Measurements from ENCODE around the gene ZNRF1. TPM values are rescaled to one million over a fixed set of nuclear protein-coding genes. Genes with fewer than 3 reads are reported as not detected.

The ZNRF1 gene
- polyA plus RNA-seq, 4 donors, result 5.8 to 10.1 (median 8.0) TPM

- no peaks in the 10 kb centered on the region for H3K4me1 ChIP-seq (ENCODE audit: control insufficient read depth in 3 of 3, insufficient read depth in 2 of 3, low read depth in 1 of 3, low read length in 2 of 3)
- peaks cover 0 to 10% of the 10 kb centered on the region in 2 donors for H3K9me3 ChIP-seq (ENCODE audit: control insufficient read depth in 2 of 2, insufficient read depth in 1 of 2, low read depth in 1 of 2, low read length in 1 of 2)
- no peak overlapping the region for H3K4me3 ChIP-seq (ENCODE audit: low read depth in 1 of 3, low read length in 3 of 3)
- no peak overlapping the region for H3K27ac ChIP-seq (ENCODE audit: low read depth in 1 of 3, low read length in 2 of 3)
- no peak for FAIRE-seq
- H3K36me3 ChIP-seq (ENCODE audit: control insufficient read depth in 3 of 3, insufficient read depth in 2 of 3, low read depth in 1 of 3, low read length in 3 of 3), result no peaks in the 10 kb centered on the region
- 69 to 76% (median 73%) methylated on average over 6 of the region's 6 CpGs for WGBS, 3 donors
- H3K27me3 ChIP-seq (ENCODE audit: control insufficient read depth in 3 of 3, insufficient read depth in 3 of 3, low read length in 3 of 3), result no peaks in the 10 kb centered on the region
- DNase-seq, result no peak
Measured at GRCh38 chr16:75143941-75144340, 145.1 kb downstream of the ZNRF1 start.

GRCh38 chr16:75147968-75148310 lies 149.1 kb downstream of the ZNRF1 start:
- DNase-seq (no peak), FAIRE-seq (no peak)
- Histone ChIP-seq H3K27ac (ENCODE audit: low read depth in 1 of 3, low read length in 2 of 3) (peak overlapping the region in 1 of 3 donors; percentile 93), H3K27me3 (ENCODE audit: control insufficient read depth in 3 of 3, insufficient read depth in 3 of 3, low read length in 3 of 3) (no peaks in the 10 kb centered on the region), H3K4me3 (ENCODE audit: low read depth in 1 of 3, low read length in 3 of 3) (peak overlapping the region in 2 of 3 donors; percentile 91 to 99), H3K36me3 (ENCODE audit: control insufficient read depth in 3 of 3, insufficient read depth in 2 of 3, low read depth in 1 of 3, low read length in 3 of 3) (peaks cover 0 to 8% (median 0%) of the 10 kb centered on the region in 3 donors), H3K9me3 (ENCODE audit: control insufficient read depth in 2 of 2, insufficient read depth in 1 of 2, low read depth in 1 of 2, low read length in 1 of 2) (peaks cover 0 to 19% of the 10 kb centered on the region in 2 donors), H3K4me1 (ENCODE audit: control insufficient read depth in 3 of 3, insufficient read depth in 2 of 3, low read depth in 1 of 3, low read length in 2 of 3) (no peaks in the 10 kb centered on the region)
- 22 to 49% (median 37%) methylated on average over 3 of the region's 3 CpGs for WGBS, 3 donors

- Histone ChIP-seq H3K27ac (ENCODE audit: low read depth in 1 of 3, low read length in 2 of 3) (peak within 1 kb of the TSS; percentile 74 to 98 (median 93)), H3K27me3 (ENCODE audit: control insufficient read depth in 3 of 3, insufficient read depth in 3 of 3, low read length in 3 of 3) (no peaks in the 10 kb centered on the region), H3K9me3 (ENCODE audit: control insufficient read depth in 2 of 2, insufficient read depth in 1 of 2, low read depth in 1 of 2, low read length in 1 of 2) (peaks cover 0 to 19% of the 10 kb centered on the region in 2 donors), H3K4me1 (ENCODE audit: control insufficient read depth in 3 of 3, insufficient read depth in 2 of 3, low read depth in 1 of 3, low read length in 2 of 3) (no peaks in the 10 kb centered on the region), H3K36me3 (ENCODE audit: control insufficient read depth in 3 of 3, insufficient read depth in 2 of 3, low read depth in 1 of 3, low read length in 3 of 3) (peaks cover 0 to 8% (median 0%) of the 10 kb centered on the region in 3 donors), H3K4me3 (ENCODE audit: low read depth in 1 of 3, low read length in 3 of 3) (peak within 1 kb of the TSS; percentile 68 to 99 (median 91))
- peak; percentile 93 to 96 for DNase-seq
- whole genome bisulfite sequencing, 3 donors, result 0 to 1% (median 0%) methylated on average over 62 to 93 of the region's 93 CpGs
- FAIRE-seq, result no peak
Measured at GRCh38 chr16:75148311-75149195, 149.7 kb downstream of the ZNRF1 start, which contains the start of gene ZFP1. Gene ZFP1 (plus strand): TSS chr16:75148524. CDS start chr16:75152952, 4,428 bp downstream.

GRCh38 chr16:75151798-75152197 lies 153.0 kb downstream of the ZNRF1 start:
- Histone ChIP-seq H3K4me3 (ENCODE audit: low read depth in 1 of 3, low read length in 3 of 3) (no peak overlapping the region), H3K27ac (ENCODE audit: low read depth in 1 of 3, low read length in 2 of 3) (no peak overlapping the region), H3K36me3 (ENCODE audit: control insufficient read depth in 3 of 3, insufficient read depth in 2 of 3, low read depth in 1 of 3, low read length in 3 of 3) (peaks cover 0 to 16% (median 0%) of the 10 kb centered on the region in 3 donors), H3K4me1 (ENCODE audit: control insufficient read depth in 3 of 3, insufficient read depth in 2 of 3, low read depth in 1 of 3, low read length in 2 of 3) (no peaks in the 10 kb centered on the region), H3K27me3 (ENCODE audit: control insufficient read depth in 3 of 3, insufficient read depth in 3 of 3, low read length in 3 of 3) (no peaks in the 10 kb centered on the region), H3K9me3 (ENCODE audit: control insufficient read depth in 2 of 2, insufficient read depth in 1 of 2, low read depth in 1 of 2, low read length in 1 of 2) (peaks cover 0 to 10% of the 10 kb centered on the region in 2 donors)
- DNase-seq, result no peak
- no peak for FAIRE-seq
- WGBS, 3 donors, result 45 to 70% (median 49%) methylated on average over 2 of the region's 2 CpGs

GRCh38 chr16:75152635-75153034 lies 153.8 kb downstream of the ZNRF1 start:
- Histone ChIP-seq H3K9me3 (ENCODE audit: control insufficient read depth in 2 of 2, insufficient read depth in 1 of 2, low read depth in 1 of 2, low read length in 1 of 2) (peaks cover 0 to 10% of the 10 kb centered on the region in 2 donors), H3K4me1 (ENCODE audit: control insufficient read depth in 3 of 3, insufficient read depth in 2 of 3, low read depth in 1 of 3, low read length in 2 of 3) (no peaks in the 10 kb centered on the region), H3K27ac (ENCODE audit: low read depth in 1 of 3, low read length in 2 of 3) (no peak overlapping the region), H3K27me3 (ENCODE audit: control insufficient read depth in 3 of 3, insufficient read depth in 3 of 3, low read length in 3 of 3) (no peaks in the 10 kb centered on the region), H3K4me3 (ENCODE audit: low read depth in 1 of 3, low read length in 3 of 3) (no peak overlapping the region), H3K36me3 (ENCODE audit: control insufficient read depth in 3 of 3, insufficient read depth in 2 of 3, low read depth in 1 of 3, low read length in 3 of 3) (peaks cover 0 to 16% (median 0%) of the 10 kb centered on the region in 3 donors)
- DNase-seq (no peak), FAIRE-seq (no peak)

- WGBS, 3 donors, result 90 to 96% (median 92%) methylated on average over 1 of the region's 1 CpG
- DNase-seq (no peak), FAIRE-seq (no peak)
- peaks cover 2 to 30% (median 2%) of the 10 kb centered on the region in 3 donors for H3K36me3 ChIP-seq (ENCODE audit: control insufficient read depth in 3 of 3, insufficient read depth in 2 of 3, low read depth in 1 of 3, low read length in 3 of 3)
- H3K27ac ChIP-seq (ENCODE audit: low read depth in 1 of 3, low read length in 2 of 3), result no peak overlapping the region
- H3K4me3 ChIP-seq (ENCODE audit: low read depth in 1 of 3, low read length in 3 of 3), result no peak overlapping the region
- no peaks in the 10 kb centered on the region for H3K27me3 ChIP-seq (ENCODE audit: control insufficient read depth in 3 of 3, insufficient read depth in 3 of 3, low read length in 3 of 3)
- no peaks in the 10 kb centered on the region for H3K4me1 ChIP-seq (ENCODE audit: control insufficient read depth in 3 of 3, insufficient read depth in 2 of 3, low read depth in 1 of 3, low read length in 2 of 3)
- H3K9me3 ChIP-seq (ENCODE audit: control insufficient read depth in 2 of 2, insufficient read depth in 1 of 2, low read depth in 1 of 2, low read length in 1 of 2), result peaks cover 0 to 14% of the 10 kb centered on the region in 2 donors
Measured at GRCh38 chr16:75160386-75160785, 161.6 kb downstream of the ZNRF1 start.

Other genes with a start within 250 kb of the ZNRF1 start
- gene FA2H, start 224.2 kb upstream of the ZNRF1 start, polyA plus RNA-seq, result 10 to 100 TPM in 2 of 4 donors, 1 to 10 TPM in 2; 6.7 to 17.8 (median 10.6) TPM
- gene WDR59, start 13.9 kb upstream of the ZNRF1 start, polyA plus RNA-seq, result 10 to 100 TPM; 13.9 to 68.9 (median 25.2) TPM
- 10 to 100 TPM in 2 of 4 donors, 1 to 10 TPM in 2; 8.7 to 33.8 (median 19.5) TPM for gene LDHD, start 117.8 kb downstream of the ZNRF1 start, polyA plus RNA-seq
- 1 to 10 TPM; 2.2 to 8.8 (median 2.8) TPM for gene ZFP1, start 149.5 kb downstream of the ZNRF1 start, polyA plus RNA-seq
- gene CTRB2, start 208.1 kb downstream of the ZNRF1 start, polyA plus RNA-seq, result 10 to 100 TPM in 2 of 4 donors, under 1 TPM in 1, not detected in 1; 0.34 to 19.2 (median 13.0) TPM
- 10 to 100 TPM in 1 of 4 donors, 1 to 10 TPM in 1, under 1 TPM in 2; 0.04 to 23.7 (median 3.6) TPM for gene CTRB1, start 220.0 kb downstream of the ZNRF1 start, polyA plus RNA-seq

Measured in small intestine (tissue), 7 donors.